GM19324 (cell line): Measurements from ENCODE around the gene KIAA1328.
A peak's percentile ranks its signal among the peaks of the same experiment; 100 is the strongest.
"Not testable (repeated sequence)": the region's sequence is repeated elsewhere in the genome, so short reads cannot be mapped to it uniquely, and the experiment has no call there.

ENCODE experiments used
- ATAC-seq: cut with Tn5 transposase; IDR thresholded peaks from one replicate; pipeline ENCODE4 v1.9.1; 2021; ENCODE audit warnings: mild to moderate bottlenecking, moderate library complexity; ENCODE audit not compliant: unreplicated experiment, low FRiP score

KIAA1328 gene

GRCh38 chr18:37124516-37124915 lies 295.6 kb downstream of the KIAA1328 start:
- no peak for ATAC-seq

- ATAC-seq = peak; percentile 74
These were observed 306.2 kb downstream of the KIAA1328 start for GRCh38 chr18:37135177-37135576.

- no peak for ATAC-seq
These were observed 309.5 kb downstream of the KIAA1328 start for GRCh38 chr18:37138456-37138855.

GRCh38 chr18:37139876-37140275 lies 310.9 kb downstream of the KIAA1328 start:
- no peak for ATAC-seq

GRCh38 chr18:37144921-37145320 lies 316.0 kb downstream of the KIAA1328 start:
- ATAC-seq = no peak

- ATAC-seq = no peak
These were observed 327.5 kb downstream of the KIAA1328 start for GRCh38 chr18:37156330-37156942.

GRCh38 chr18:37160038-37160820 lies 331.3 kb downstream of the KIAA1328 start:
- ATAC-seq = no peak

DNA sequence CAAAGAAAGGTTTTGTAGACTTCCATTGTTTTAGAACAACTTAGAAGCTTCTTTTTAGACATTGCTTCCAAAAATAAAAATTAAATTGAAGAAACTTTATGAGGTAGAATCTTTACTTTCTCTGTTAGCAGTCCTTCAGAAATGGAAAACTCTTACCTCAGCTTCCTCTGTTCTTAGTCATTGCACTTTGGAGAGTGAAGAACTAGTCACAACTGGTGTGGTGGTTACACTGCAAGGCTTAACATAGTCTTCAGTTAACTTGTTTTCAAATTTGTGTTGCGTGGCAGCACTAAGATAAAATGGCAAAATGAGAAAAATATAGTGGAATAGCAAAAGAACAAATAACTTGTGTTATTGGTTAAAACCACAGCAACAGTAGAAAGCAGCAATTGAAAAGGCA lies 332.6 kb downstream of the KIAA1328 start:
- ATAC-seq = no peak

- no peak for ATAC-seq
These were observed 333.6 kb downstream of the KIAA1328 start for GRCh38 chr18:37162551-37162950.

DNA sequence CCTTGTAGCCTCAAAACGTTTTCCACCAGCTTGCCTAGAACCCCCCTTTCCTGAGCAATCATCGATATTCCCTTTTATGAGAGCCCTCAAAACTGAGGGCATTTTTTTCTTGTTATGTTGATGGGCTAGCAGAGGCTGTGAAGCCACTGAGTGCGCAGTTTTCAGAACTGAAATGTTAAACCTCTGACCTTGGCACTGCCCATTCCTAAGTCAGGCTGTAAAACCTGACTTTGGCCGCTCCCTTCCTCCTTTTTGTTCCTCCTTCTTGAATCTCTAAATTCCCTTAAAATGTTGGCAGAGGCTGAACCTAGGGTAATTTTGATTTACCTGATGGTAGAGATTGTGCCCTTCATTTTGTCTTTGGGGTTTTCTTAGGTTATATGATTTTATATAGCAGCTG lies 334.2 kb downstream of the KIAA1328 start:
- ATAC-seq = no peak

- ATAC-seq = no peak
These were observed 337.6 kb downstream of the KIAA1328 start for GRCh38 chr18:37166491-37166890.

GRCh38 chr18:37166966-37167365 lies 338.0 kb downstream of the KIAA1328 start:
- ATAC-seq = not testable (repeated sequence)

DNA sequence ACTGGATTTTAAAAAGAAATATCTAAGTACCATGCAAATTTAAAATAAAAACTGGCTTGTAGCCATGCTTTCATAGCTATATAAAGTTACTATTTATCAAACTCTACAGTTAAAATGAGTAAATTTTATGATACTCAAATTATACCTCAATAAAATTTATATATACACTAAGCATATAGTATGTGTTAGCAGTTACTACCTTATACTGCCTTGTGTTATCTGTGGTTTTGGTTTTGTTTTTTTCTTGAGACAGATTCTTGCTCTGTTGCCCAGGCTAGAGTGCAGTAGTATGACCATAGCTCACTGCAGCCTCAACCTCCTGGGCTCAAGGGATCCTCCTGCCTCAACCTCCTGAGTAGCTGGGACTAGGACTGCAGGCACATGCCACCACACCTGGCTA lies 342.1 kb downstream of the KIAA1328 start:
- no peak for ATAC-seq

GRCh38 chr18:37173384-37173783 lies 344.5 kb downstream of the KIAA1328 start:
- ATAC-seq = no peak

DNA sequence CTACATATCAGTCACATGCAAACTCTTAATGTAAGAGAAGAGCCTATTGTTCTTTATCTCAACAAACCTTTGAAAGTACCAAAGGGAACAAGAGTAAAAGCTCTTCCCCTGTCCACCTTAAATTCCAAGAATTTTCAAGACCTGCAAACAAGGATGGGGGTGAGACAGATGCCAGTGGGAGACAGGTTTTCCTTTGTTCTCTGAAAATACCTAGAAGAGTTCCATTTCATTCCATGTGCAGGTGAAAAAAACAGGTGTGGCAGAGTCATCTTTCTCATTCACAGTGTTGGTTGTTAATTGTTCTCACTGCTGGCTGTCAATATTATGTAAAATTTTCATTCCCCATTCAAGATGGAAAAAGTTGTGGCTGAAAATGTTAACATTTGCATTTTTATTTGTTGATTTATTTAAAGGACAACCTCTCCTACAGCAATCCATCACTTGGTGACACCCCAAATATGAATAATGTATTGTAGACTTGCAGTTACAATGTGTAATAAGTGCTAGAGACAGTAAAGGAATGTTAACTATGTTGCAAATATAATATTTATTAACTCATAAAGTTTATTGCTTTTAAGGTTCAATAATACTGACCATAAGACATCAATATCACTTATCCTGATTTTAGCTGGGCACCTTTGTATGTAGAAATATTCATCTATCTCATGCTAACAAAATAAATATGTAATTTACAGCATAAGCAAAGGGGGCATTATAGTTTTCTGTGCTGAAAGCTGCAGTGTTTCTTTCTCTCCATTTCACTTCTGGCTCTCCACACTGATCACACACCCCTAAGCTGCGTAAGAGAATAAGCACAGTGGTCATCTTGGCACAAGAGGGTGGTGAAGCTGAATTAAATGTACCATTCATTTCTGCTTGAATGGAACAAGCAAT lies 347.0 kb downstream of the KIAA1328 start:
- ATAC-seq = no peak

- no peak for ATAC-seq
These were observed 347.7 kb downstream of the KIAA1328 start for GRCh38 chr18:37176621-37176934.

- ATAC-seq = no peak
These were observed 350.5 kb downstream of the KIAA1328 start for GRCh38 chr18:37179384-37179783.

GRCh38 chr18:37180086-37180485 lies 351.2 kb downstream of the KIAA1328 start:
- ATAC-seq = no peak

DNA sequence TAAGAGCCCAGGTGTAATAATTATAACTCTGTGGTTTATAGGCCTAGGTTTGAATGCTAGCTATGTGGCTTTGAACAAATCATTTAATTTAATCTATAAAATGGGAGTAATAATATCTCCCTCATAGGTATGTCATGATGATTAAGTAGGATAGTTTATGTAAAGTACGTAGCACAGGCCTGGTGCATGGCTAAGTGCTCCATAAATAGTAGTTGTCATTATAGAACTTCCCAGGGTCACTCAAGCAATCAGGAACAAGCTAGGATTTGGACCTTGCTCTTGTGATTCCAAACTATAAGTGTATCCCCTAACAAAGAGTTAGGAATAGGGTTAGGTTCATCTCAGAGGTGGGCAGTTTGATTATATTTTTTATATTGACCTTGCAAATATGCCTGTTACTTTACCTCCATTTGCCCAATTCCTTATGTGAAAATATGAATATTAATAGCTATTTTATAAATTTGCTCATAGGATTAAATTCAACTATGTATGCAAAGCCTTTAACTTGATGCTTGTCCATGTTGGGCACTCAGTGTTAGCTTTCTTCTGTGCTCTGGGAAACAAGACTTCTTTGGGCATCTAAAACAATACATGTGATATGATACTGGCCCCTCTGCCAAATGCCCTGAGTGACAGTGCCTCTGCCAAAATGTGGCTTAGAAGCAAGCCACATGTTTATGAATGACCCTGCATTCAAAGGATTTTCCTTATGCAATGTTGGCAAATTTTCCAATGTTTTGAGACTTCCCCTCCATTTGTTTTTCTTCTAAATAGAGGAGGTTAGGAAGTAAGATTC lies 353.6 kb downstream of the KIAA1328 start:
- no peak for ATAC-seq

GRCh38 chr18:37184209-37184868 lies 355.4 kb downstream of the KIAA1328 start:
- ATAC-seq = no peak
